HepG2 (cell line): ENCODE data around the gene TKTL1. TPM values are rescaled to one million over a fixed set of nuclear protein-coding genes. Genes with fewer than 3 reads are reported as not detected.

Experiments used
- ATAC-seq: fragments of 200-7000 bp; cut with Tn5 transposase; 3 replicates; pipeline ENCODE4 v1.9.1; 2020; ENCODE audit warnings: mild to moderate bottlenecking, moderate library complexity
- BruUV-seq: library from RNA; stranded (reverse); fragments of 400-500 nt; replicated peaks from 2 replicates; lab custom pipeline; 2021; lab: Mats Ljungman, UMichigan
- CTCF ChIA-PET: fragments of 300-600 bp; formaldehyde crosslinking; extraction: SDS; loops from one replicate; lab custom pipeline; 2021; ENCODE audit warnings: low total read pairs, inconsistent platforms, low intra/inter-chr PET ratio; lab: Yijun Ruan, JAX
- POLR2A ChIA-PET: fragments of 350-600 bp; sonication (Branson Sonifier 250); formaldehyde crosslinking; loops from one replicate; lab custom pipeline; 2020; ENCODE audit warnings: antibody characterized with exemption, inconsistent platforms; lab: Yijun Ruan, JAX
- DNase-seq: peaks from one replicate; pipeline ENCODE4 v3.0.0-alpha.2; 2015; ENCODE audit warnings: low spot score
- FAIRE-seq: peaks from 3 replicates; lab custom pipeline; 2011; peaks lifted over from hg19 to GRCh38; lab: Jason Lieb, UNC
- H2AFZ ChIP-seq: one replicate; pipeline ENCODE4 v1.6.1; 2011; ENCODE audit warnings: low read length, inconsistent platforms
- H3K27ac ChIP-seq: fragments of 300-600 bp; 3 replicates; pipeline ENCODE4 v1.8.0; 2011; ENCODE audit warnings: mixed run types, mild to moderate bottlenecking, mixed read lengths, low read length, inconsistent platforms; ENCODE audit not compliant: insufficient read depth; ENCODE audit errors: extremely low read length
- H3K27me3 ChIP-seq, 2 experiments: fragments of 200-600 bp in 1 of 2; 2 replicates in 1 of 2; 3 replicates in 1 of 2; pipeline versions ENCODE4 v1.6.0 to v1.8.0; 2011; ENCODE audit warnings: low read length in 2 of 2, mild to moderate bottlenecking in 2 of 2, moderate library complexity in 2 of 2, inconsistent platforms in 1 of 2; ENCODE audit not compliant: insufficient read depth in 2 of 2, control insufficient read depth in 1 of 2
- H3K36me3 ChIP-seq, 2 experiments: fragments of 200-600 bp in 1 of 2; replicated peaks in 1 of 2; 2 replicates in 1 of 2; 3 replicates in 1 of 2; pipeline versions ENCODE4 v1.5.1 to v1.8.0; 2011; ENCODE audit warnings: low read length in 2 of 2, inconsistent platforms in 1 of 2; ENCODE audit not compliant: insufficient read depth in 2 of 2, control insufficient read depth in 1 of 2
- H3K4me1 ChIP-seq: 2 replicates; pipeline ENCODE4 v1.5.1; 2012; ENCODE audit warnings: low read length, inconsistent platforms; ENCODE audit not compliant: insufficient read depth
- H3K4me2 ChIP-seq: 2 replicates; pipeline ENCODE4 v1.6.0; 2011; ENCODE audit warnings: low read depth, low read length, inconsistent platforms
- H3K4me3 ChIP-seq, 3 experiments: fragments of 200-600 bp in 1 of 3; sonication (generic), shearing (Covaris generic) in 1 of 3; replicated peaks in 1 of 3; 2 replicates each; pipeline ENCODE4 v1.5.1; 2011 to 2016; ENCODE audit warnings: low read length in 3 of 3, inconsistent platforms in 2 of 3, low read depth in 2 of 3, mild to moderate bottlenecking in 2 of 3, control low read depth in 1 of 3, mixed read lengths in 1 of 3; ENCODE audit not compliant: insufficient read depth in 1 of 3
- H3K79me2 ChIP-seq: one replicate; pipeline ENCODE4 v1.6.1; 2011; ENCODE audit warnings: low read length, inconsistent platforms; ENCODE audit not compliant: insufficient read depth
- H3K9ac ChIP-seq: 2 replicates; pipeline ENCODE4 v1.6.0; 2011; ENCODE audit warnings: mild to moderate bottlenecking, low read depth, low read length, inconsistent platforms; ENCODE audit not compliant: insufficient read depth
- H3K9me3 ChIP-seq: 2 replicates; pipeline ENCODE4 v1.5.1; 2012; ENCODE audit warnings: mild to moderate bottlenecking, low read length
- H4K20me1 ChIP-seq: 2 replicates; pipeline ENCODE4 v1.6.0; 2011; ENCODE audit warnings: inconsistent platforms, mild to moderate bottlenecking, low read length, moderate library complexity; ENCODE audit not compliant: insufficient read depth
- POLR2A ChIP-seq, 2 experiments: IDR thresholded peaks; 2 replicates each; pipeline ENCODE4 v1.6.1; 2011; ENCODE audit warnings: low read depth in 2 of 2, low read length in 2 of 2, mild to moderate bottlenecking in 1 of 2, moderate library complexity in 1 of 2; ENCODE audit not compliant: insufficient read depth in 1 of 2
- POLR2G ChIP-seq: fragments of 200-400 bp; formaldehyde crosslinking; IDR thresholded peaks from 2 replicates; pipeline ENCODE4 v1.6.1; 2018; ENCODE audit warnings: mild to moderate bottlenecking, low read depth, low read length, moderate library complexity
- SIN3A ChIP-seq: IDR thresholded peaks from 2 replicates; pipeline ENCODE4 v1.6.1; 2011; ENCODE audit warnings: low read depth, mild to moderate bottlenecking, control low read depth, low read length, borderline replicate concordance
- SMARCE1 ChIP-seq: fragments of 450-650 bp; IDR thresholded peaks from 2 replicates; pipeline ENCODE4 v1.6.1; 2017; ENCODE audit warnings: borderline replicate concordance
- SRY ChIP-seq: sonication (generic); formaldehyde crosslinking; IDR thresholded peaks from 2 replicates; pipeline ENCODE4 v1.8.0; 2022; ENCODE audit warnings: mild to moderate bottlenecking, missing genetic modification reagents
- ZBTB1 ChIP-seq: sonication (generic); formaldehyde crosslinking; IDR thresholded peaks from 2 replicates; pipeline ENCODE4 v1.4.0; 2020; ENCODE audit warnings: missing genetic modification reagents, borderline replicate concordance
- ZNF724P ChIP-seq: sonication (generic); formaldehyde crosslinking; IDR thresholded peaks from 2 replicates; pipeline ENCODE4 v1.8.0; 2022; ENCODE audit warnings: missing genetic modification reagents, borderline replicate concordance
- ZNF83 ChIP-seq: sonication (generic); formaldehyde crosslinking; IDR thresholded peaks from 2 replicates; pipeline ENCODE4 v1.4.0; 2020; ENCODE audit warnings: missing genetic modification reagents, mild to moderate bottlenecking, borderline replicate concordance
- WGBS: methylation state at CpG from one replicate; pipeline ENCODE4 v1.1.6; 2017; ENCODE audit warnings: low lambda C conversion rate; 5-methylcytosine and 5-hydroxymethylcytosine counted together
- in situ Hi-C: cut with HindIII; loops from 2 replicates; pipeline ENCODE4 v1.10.0; 2017; ENCODE audit warnings: low pct_unique_long_range_greater_than_20kb; ENCODE audit not compliant: extremely low pct_ligation_motif_present
- intact Hi-C: fragments of 100-400 bp; cut with micrococcal nuclease; formaldehyde crosslinking; loops from one replicate; pipeline ENCODE4 v1.10.0; 2022; ENCODE audit not compliant: unreplicated experiment
- polyA plus RNA-seq, 8 experiments: library from polyadenylated mRNA; depleted of rRNA in 3 of 8; stranded (reverse) in 7 of 8; unstranded in 1 of 8; fragments of >200 nt; fragmentation: Illumina TruSeq in 4 of 8; extraction: Trizol in 4 of 8; gene quantifications; 2 replicates each; pipeline versions ENCODE4 v1.2.1 to v1.2.3, GENCODE V29; 2011 to 2016; ENCODE audit warnings: low read depth in 4 of 8, missing spikeins in 1 of 8, mixed read lengths in 1 of 8; ENCODE audit not compliant: insufficient read depth in 1 of 8
- total RNA-seq, 5 experiments: library from RNA; depleted of rRNA; stranded (reverse); fragments of >200 nt; fragmentation: Illumina TruSeq; extraction: Trizol; gene quantifications; 2 replicates each; pipeline ENCODE4 v1.2.3, GENCODE V29; 2016; ENCODE audit warnings: low read depth in 1 of 5
- TF ChIP-seq, protein P1 (sequence below): sonication (generic); formaldehyde crosslinking; IDR thresholded peaks from 2 replicates; pipeline ENCODE4 v1.8.0; 2022; ENCODE audit warnings: missing genetic modification reagents, mild to moderate bottlenecking, inconsistent platforms, borderline replicate concordance
- TF ChIP-seq, protein P2 (sequence below): sonication (generic); formaldehyde crosslinking; conservative IDR thresholded peaks from 2 replicates; pipeline ENCODE4 v1.8.0; 2022; ENCODE audit warnings: low read depth, missing genetic modification reagents

Gene TKTL1
- total and polyA plus RNA-seq, 2 of the 13 experiments (the other 11 are each of a cell fraction or from before 2014, with no cell fraction given), result not detected

DNA sequence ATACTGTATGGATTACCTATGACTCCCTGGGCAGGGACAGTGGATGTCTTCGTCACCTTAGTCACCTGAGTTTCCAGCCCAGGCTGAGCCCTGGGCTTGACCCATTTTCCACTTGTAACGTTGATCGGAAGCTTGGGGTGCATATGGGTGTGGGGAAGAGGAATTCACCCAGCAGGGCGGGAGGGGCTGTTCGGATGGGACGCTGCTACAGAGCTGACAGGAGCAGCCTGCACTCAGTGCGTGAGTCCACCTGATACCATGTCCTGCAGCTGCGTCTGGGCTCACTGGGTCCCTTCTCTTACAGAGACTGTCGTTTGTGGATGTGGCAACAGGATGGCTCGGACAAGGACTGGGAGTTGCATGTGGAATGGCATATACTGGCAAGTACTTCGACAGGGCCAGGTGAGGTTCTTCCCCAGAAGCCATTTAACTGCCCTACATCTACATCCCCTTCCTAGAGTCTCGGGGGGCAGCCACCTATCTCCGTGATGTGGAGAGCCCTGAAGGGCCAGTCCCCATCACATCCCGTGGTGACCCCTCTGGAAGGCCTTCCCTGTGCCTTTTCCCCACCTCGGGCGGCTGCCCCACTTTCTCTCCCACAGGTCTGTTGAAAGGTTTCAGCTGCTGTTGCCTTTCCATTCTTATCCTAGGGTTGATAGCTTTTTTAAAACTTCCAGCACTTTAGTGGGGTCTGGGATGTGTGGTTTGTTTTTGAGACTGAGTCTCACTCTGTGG is 13.6 kb downstream of the TKTL1 start:
- FAIRE-seq (no peak), DNase-seq (no peak), ATAC-seq (no peak)
- 80% methylated on average over 3 of the region's 16 CpGs for WGBS
- Histone ChIP-seq H3K27ac (no peak overlapping the region), H3K9me3 (no peaks in the 10 kb centered on the region), H3K79me2 (no peaks in the 10 kb centered on the region), H3K27me3 (no peaks in the 10 kb centered on the region), H3K4me1 (peaks cover 11% of the 10 kb centered on the region), H3K4me2 (no peak overlapping the region), H3K4me3 (no peak overlapping the region), H4K20me1 (no peaks in the 10 kb centered on the region), H3K36me3 (no peaks in the 10 kb centered on the region), H3K9ac (no peak overlapping the region), H2AFZ (no peak overlapping the region)
- BruUV-seq, result no TSS peak
- POLR2A ChIA-PET, result no interaction called here
- CTCF ChIA-PET, result interaction anchor here (1.4 kb wide), 1 partner anchor 173 kb away, joined by 7 read pairs; no protein-coding TSS in a partner anchor
- intact Hi-C loops (no loop called here), in situ Hi-C loops (no loop called here)
- no peak for TF ChIP-seq ZNF83 (CRISPR knock-in tag)
- no peak for TF ChIP-seq ZBTB1 (CRISPR knock-in tag)
- no peak for TF ChIP-seq POLR2A (IDR thresholded peaks at IDR 0.05; ENCODE audit: insufficient read depth in 1 of 2, low read depth in 2 of 2, low read length in 2 of 2)
- TF ChIP-seq, protein P1, sequence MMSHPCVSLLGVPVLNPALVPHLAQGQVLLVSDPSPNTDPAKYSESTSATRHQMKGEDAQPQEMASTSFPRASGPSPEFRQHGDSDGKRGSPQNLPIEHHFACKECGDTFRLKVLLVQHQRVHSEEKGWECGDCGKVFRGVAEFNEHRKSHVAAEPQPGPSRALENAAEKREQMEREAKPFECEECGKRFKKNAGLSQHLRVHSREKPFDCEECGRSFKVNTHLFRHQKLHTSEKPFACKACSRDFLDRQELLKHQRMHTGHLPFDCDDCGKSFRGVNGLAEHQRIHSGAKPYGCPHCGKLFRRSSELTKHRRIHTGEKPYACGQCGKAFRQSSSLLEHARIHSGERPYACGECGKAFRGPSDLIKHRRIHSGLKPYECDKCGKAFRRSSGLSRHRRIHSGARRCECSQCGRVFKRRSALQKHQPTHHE, result no peak
- no peak for TF ChIP-seq ZNF724P
- no peak for TF ChIP-seq SIN3A
- TF ChIP-seq SMARCE1, result no peak
- no peak for TF ChIP-seq SRY (CRISPR knock-in tag)
- TF ChIP-seq POLR2G, result no peak
- TF ChIP-seq, protein P2, sequence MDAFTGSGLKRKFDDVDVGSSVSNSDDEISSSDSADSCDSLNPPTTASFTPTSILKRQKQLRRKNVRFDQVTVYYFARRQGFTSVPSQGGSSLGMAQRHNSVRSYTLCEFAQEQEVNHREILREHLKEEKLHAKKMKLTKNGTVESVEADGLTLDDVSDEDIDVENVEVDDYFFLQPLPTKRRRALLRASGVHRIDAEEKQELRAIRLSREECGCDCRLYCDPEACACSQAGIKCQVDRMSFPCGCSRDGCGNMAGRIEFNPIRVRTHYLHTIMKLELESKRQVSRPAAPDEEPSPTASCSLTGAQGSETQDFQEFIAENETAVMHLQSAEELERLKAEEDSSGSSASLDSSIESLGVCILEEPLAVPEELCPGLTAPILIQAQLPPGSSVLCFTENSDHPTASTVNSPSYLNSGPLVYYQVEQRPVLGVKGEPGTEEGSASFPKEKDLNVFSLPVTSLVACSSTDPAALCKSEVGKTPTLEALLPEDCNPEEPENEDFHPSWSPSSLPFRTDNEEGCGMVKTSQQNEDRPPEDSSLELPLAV (CRISPR knock-in tag), result no peak
